GM19467 (cell line): ENCODE measurements around the gene TNFAIP6.
"Not testable (repeated sequence)": the region's sequence is repeated elsewhere in the genome, so short reads cannot be mapped to it uniquely, and the experiment has no call there.

Experiments
- ATAC-seq: cut with Tn5 transposase; IDR thresholded peaks from one replicate; pipeline ENCODE4 v1.9.1; 2021; ENCODE audit warnings: mild to moderate bottlenecking, moderate library complexity; ENCODE audit not compliant: unreplicated experiment

Gene TNFAIP6

DNA sequence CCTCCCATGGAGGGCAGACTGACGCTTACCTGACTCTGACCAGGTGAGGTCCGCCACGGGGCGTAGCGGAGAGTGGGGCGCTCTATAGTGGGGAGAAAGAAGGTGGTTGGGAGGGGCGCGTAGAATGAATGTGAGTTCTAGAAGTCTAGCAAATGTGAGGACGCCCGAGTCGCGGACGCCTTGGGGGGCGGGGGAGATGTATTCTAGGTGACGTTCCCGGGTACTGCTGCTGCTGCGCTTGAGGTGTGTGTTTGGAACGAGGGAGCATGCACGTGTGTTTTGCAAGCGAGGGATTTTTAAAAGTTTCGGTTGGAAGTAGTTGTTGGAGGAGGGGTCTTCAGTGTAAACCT, 53.1 kb downstream of the TNFAIP6 start:
- peak; percentile 41 for ATAC-seq

DNA sequence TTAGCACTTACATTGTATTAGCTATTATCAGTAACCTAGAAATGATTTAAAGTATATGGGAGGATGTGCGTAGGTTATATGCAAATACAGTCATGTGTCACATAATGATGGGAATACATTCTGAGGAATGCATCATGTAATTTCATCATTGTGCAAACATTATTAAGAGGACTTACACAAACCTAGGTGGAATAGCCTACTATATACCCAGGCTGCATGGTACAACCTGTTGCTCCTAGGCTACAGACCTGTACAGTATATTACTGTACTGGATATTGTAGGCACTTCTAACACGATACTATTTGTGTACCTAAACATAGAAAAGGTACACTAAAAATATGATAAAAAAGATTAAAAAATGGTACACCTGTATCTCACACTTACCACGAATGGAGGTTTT, 60.3 kb downstream of the TNFAIP6 start:
- ATAC-seq = no peak

DNA sequence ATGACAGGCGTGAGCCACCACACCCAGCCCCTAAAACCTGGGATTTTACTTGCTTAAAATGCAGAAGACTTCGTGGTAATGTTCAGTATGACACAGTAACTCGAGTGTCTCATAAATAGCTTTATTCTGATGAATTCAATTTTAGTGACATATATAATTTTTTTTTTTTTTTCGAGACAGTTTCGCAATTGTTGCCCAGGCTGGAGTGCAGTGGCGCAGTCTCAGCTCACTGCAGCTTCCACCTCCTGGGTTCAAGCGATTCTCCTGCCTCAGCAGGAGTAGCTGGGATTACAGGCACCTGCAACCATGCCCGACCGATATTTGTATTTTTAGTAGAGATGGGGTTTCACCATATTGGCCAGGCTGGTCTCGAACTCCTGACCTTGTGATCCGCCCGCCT, 64.3 kb downstream of the TNFAIP6 start:
- not testable (repeated sequence) for ATAC-seq

DNA sequence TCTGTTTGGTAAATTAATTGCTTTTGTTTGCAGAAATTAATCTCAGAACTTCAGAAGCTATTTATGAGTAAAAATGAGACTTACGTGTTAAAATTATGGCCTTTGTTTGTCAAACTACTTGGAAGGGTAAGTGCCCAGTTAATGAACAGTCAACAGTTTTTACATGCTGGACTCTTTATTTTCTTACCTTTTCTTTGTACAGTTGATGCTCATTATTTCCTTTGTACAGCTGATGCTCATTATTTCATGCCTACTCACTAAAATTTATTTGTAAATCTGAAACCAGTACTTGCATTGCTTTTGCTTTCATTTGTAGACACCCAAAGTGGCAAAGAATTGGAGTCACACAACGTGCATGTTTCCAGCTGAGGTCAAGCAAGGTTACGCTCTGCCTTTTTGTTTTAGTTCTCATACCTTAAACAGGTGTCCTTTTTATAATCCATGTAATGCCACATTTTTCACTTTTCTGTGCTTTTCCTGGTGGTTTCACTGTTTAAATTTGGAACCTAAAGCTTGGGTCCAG, 65.6 kb downstream of the TNFAIP6 start:
- peak; percentile 55 for ATAC-seq

DNA sequence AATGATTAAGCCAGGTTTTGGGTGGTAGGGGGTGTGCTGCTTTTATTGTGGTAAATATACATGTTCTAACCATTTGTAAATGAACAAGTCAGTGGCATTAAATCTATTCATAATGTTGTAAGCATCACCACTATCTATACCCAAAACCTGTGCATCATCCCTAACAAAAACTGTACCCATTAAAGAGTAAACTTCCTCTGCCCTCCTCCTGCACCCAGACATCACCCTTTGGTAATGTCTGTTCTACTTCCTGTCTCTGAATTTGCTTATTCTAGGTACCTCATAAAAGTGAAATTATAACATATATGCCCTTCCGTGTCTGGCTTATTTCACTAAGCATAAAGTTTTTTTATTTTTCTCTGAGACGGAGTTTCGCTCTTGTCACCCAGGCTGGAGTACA, 66.4 kb downstream of the TNFAIP6 start:
- ATAC-seq = no peak
